ENCODE results near the gene TNRC18. TPM values are rescaled to one million over a fixed set of nuclear protein-coding genes. Genes with fewer than 3 reads are reported as not detected.

Gene TNRC18
- total RNA-seq, 2 experiments from 2014 or later: 39.4 to 48.6 TPM

GRCh38 chr7:5381071-5381772 lies 42.4 kb downstream of the TNRC18 start:
- no peak for ATAC-seq
- POLR2A ChIA-PET: no interaction called here
- H3K4me3 Mint-ChIP-seq: no peak overlapping the region

GRCh38 chr7:5380350-5381070 lies 43.1 kb downstream of the TNRC18 start:
- CTCF ChIA-PET: interaction anchor here (0.6 kb wide), 2 partner anchors 24 to 37 kb away, joined by 3 read pairs; no protein-coding TSS in a partner anchor
- no peak for DNase-seq
- POLR2A ChIA-PET: no interaction called here
- intact Hi-C loops (cut with DNase I, micrococcal nuclease): no loop called here
- peaks cover 11% of the 10 kb centered on the region for H3K36me3 Mint-ChIP-seq (ENCODE audit: low read depth)
- H3K4me1 Mint-ChIP-seq: peaks cover 15% of the 10 kb centered on the region
- no peak overlapping the region for H3K27ac Mint-ChIP-seq
- no peak overlapping the region for H3K4me3 Mint-ChIP-seq
- no peaks in the 10 kb centered on the region for H3K9me3 Mint-ChIP-seq (ENCODE audit: low read depth)
- ATAC-seq: no peak
- H3K27me3 Mint-ChIP-seq: no peaks in the 10 kb centered on the region

More at GRCh38 chr7:5381071-5381772, 42.4 kb downstream of the TNRC18 start:
- Mint-ChIP-seq H3K4me1 (peaks cover 15% of the 10 kb centered on the region), H3K9me3 (ENCODE audit: low read depth) (no peaks in the 10 kb centered on the region), H3K27me3 (no peaks in the 10 kb centered on the region), H3K27ac (no peak overlapping the region), H3K36me3 (ENCODE audit: low read depth) (peaks cover 14% of the 10 kb centered on the region)
- CTCF ChIA-PET: interaction anchor here (0.6 to 0.7 kb wide), 3 partner anchors 25 to 41 kb away, joined by 3 to 6 read pairs (median 3); no protein-coding TSS in a partner anchor
- intact Hi-C loops (cut with DNase I, micrococcal nuclease): no loop called here
- DNase-seq: no peak

GRCh38 chr7:5379546-5379945 lies 44.1 kb downstream of the TNRC18 start:
- DNase-seq: no peak
- Mint-ChIP-seq H3K4me1 (peaks cover 11% of the 10 kb centered on the region), H3K4me3 (no peak overlapping the region), H3K27ac (no peak overlapping the region), H3K36me3 (ENCODE audit: low read depth) (peaks cover 6% of the 10 kb centered on the region), H3K9me3 (ENCODE audit: low read depth) (no peaks in the 10 kb centered on the region), H3K27me3 (no peaks in the 10 kb centered on the region)
- ATAC-seq: no peak
- ChIA-PET POLR2A (no interaction called here), CTCF (interaction anchor here (0.6 kb wide), 1 partner anchor 842 kb away, joined by 3 read pairs; no protein-coding TSS in a partner anchor)
- intact Hi-C loops (cut with DNase I, micrococcal nuclease): no loop called here

GRCh38 chr7:5377816-5378215 lies 45.8 kb downstream of the TNRC18 start:
- no peak for DNase-seq
- H3K4me3 Mint-ChIP-seq: no peak overlapping the region
- no peaks in the 10 kb centered on the region for H3K9me3 Mint-ChIP-seq (ENCODE audit: low read depth)
- POLR2A ChIA-PET: no interaction called here
- H3K27ac Mint-ChIP-seq: no peak overlapping the region
- CTCF ChIA-PET: no interaction called here
- H3K4me1 Mint-ChIP-seq: peaks cover 3% of the 10 kb centered on the region
- peaks cover 12% of the 10 kb centered on the region for H3K36me3 Mint-ChIP-seq (ENCODE audit: low read depth)
- no peak for ATAC-seq
- H3K27me3 Mint-ChIP-seq: no peaks in the 10 kb centered on the region
- intact Hi-C loops (cut with DNase I, micrococcal nuclease): no loop called here

- intact Hi-C loops (cut with DNase I, micrococcal nuclease): no loop called here
- POLR2A ChIA-PET: no interaction called here
- Mint-ChIP-seq H3K4me3 (no peak overlapping the region), H3K9me3 (ENCODE audit: low read depth) (no peaks in the 10 kb centered on the region), H3K36me3 (ENCODE audit: low read depth) (peaks cover 12% of the 10 kb centered on the region), H3K4me1 (peaks cover 3% of the 10 kb centered on the region), H3K27ac (no peak overlapping the region), H3K27me3 (no peaks in the 10 kb centered on the region)
- no peak for DNase-seq
- CTCF ChIA-PET: no interaction called here
- ATAC-seq: no peak
Observed at GRCh38 chr7:5377279-5377678, 46.4 kb downstream of the TNRC18 start.

- Mint-ChIP-seq H3K9me3 (ENCODE audit: low read depth) (no peaks in the 10 kb centered on the region), H3K27me3 (no peaks in the 10 kb centered on the region), H3K36me3 (ENCODE audit: low read depth) (peaks cover 12% of the 10 kb centered on the region), H3K4me3 (no peak overlapping the region), H3K27ac (no peak overlapping the region), H3K4me1 (no peaks in the 10 kb centered on the region)
- DNase-seq (no peak), ATAC-seq (no peak)
- intact Hi-C loops (cut with DNase I, micrococcal nuclease): no loop called here
- ChIA-PET POLR2A (no interaction called here), CTCF (interaction anchor here (2.0 kb wide), 1 partner anchor 10 kb away, joined by 7 read pairs; no protein-coding TSS in a partner anchor)
Observed at GRCh38 chr7:5375925-5376324, 47.7 kb downstream of the TNRC18 start.

GRCh38 chr7:5374464-5374863 lies 49.2 kb downstream of the TNRC18 start:
- H3K27ac Mint-ChIP-seq: no peak overlapping the region
- ChIA-PET CTCF (interaction anchor here (0.8 kb wide), 1 partner anchor 77 kb away, joined by 4 read pairs; no protein-coding TSS in a partner anchor), POLR2A (no interaction called here)
- no peaks in the 10 kb centered on the region for H3K27me3 Mint-ChIP-seq
- no peaks in the 10 kb centered on the region for H3K9me3 Mint-ChIP-seq (ENCODE audit: low read depth)
- H3K4me1 Mint-ChIP-seq: no peaks in the 10 kb centered on the region
- no peak overlapping the region for H3K4me3 Mint-ChIP-seq
- intact Hi-C loops (cut with DNase I, micrococcal nuclease): no loop called here
- ATAC-seq: no peak
- H3K36me3 Mint-ChIP-seq (ENCODE audit: low read depth): peaks cover 17% of the 10 kb centered on the region
- DNase-seq: no peak

GRCh38 chr7:5373300-5373699 lies 50.3 kb downstream of the TNRC18 start:
- Mint-ChIP-seq H3K4me3 (no peak overlapping the region), H3K4me1 (no peaks in the 10 kb centered on the region), H3K36me3 (ENCODE audit: low read depth) (peaks cover 21% of the 10 kb centered on the region), H3K9me3 (ENCODE audit: low read depth) (no peaks in the 10 kb centered on the region), H3K27me3 (no peaks in the 10 kb centered on the region), H3K27ac (no peak overlapping the region)
- ChIA-PET CTCF (interaction anchor here (1.1 kb wide), 1 partner anchor 35 kb away, joined by 5 read pairs; no protein-coding TSS in a partner anchor), POLR2A (interaction anchor here (0.6 kb wide), 1 partner anchor 145 kb away, joined by 5 read pairs; no protein-coding TSS in a partner anchor)
- no peak for ATAC-seq
- no peak for DNase-seq
- intact Hi-C loops (cut with DNase I, micrococcal nuclease): no loop called here

GRCh38 chr7:5370454-5371353 lies 52.9 kb downstream of the TNRC18 start:
- intact Hi-C loops (cut with DNase I, micrococcal nuclease): no loop called here
- POLR2A ChIA-PET: no interaction called here
- ATAC-seq (no peak), DNase-seq (no peak)
- Mint-ChIP-seq H3K4me1 (peaks cover 2% of the 10 kb centered on the region), H3K4me3 (no peak overlapping the region), H3K36me3 (ENCODE audit: low read depth) (peaks cover 21% of the 10 kb centered on the region), H3K27ac (no peak overlapping the region), H3K27me3 (no peaks in the 10 kb centered on the region), H3K9me3 (ENCODE audit: low read depth) (no peaks in the 10 kb centered on the region)
- CTCF ChIA-PET: interaction anchor here (0.5 to 1.0 kb wide), 3 partner anchors 16 to 465 kb away, joined by 3 to 4 read pairs (median 3); no protein-coding TSS in a partner anchor

GRCh38 chr7:5367661-5368060 lies 56.0 kb downstream of the TNRC18 start:
- CTCF ChIA-PET: interaction anchor here (1.7 kb wide), 1 partner anchor 9 kb away, joined by 6 read pairs; no protein-coding TSS in a partner anchor
- H3K27ac Mint-ChIP-seq: no peak overlapping the region
- no peaks in the 10 kb centered on the region for H3K9me3 Mint-ChIP-seq (ENCODE audit: low read depth)
- DNase-seq (no peak), ATAC-seq (no peak)
- H3K4me3 Mint-ChIP-seq: no peak overlapping the region
- intact Hi-C loops (cut with DNase I, micrococcal nuclease): loop anchor here in 1 of 2 experiments (2.0 kb wide), 1 partner anchor 83 kb away; no protein-coding TSS in a partner anchor
- H3K4me1 Mint-ChIP-seq: peaks cover 13% of the 10 kb centered on the region
- POLR2A ChIA-PET: no interaction called here
- H3K36me3 Mint-ChIP-seq (ENCODE audit: low read depth): peaks cover 17% of the 10 kb centered on the region
- H3K27me3 Mint-ChIP-seq: no peaks in the 10 kb centered on the region

Measured in activated CD4-positive, alpha-beta T cell treated with anti-CD3 and anti-CD28 coated beads for 36 hours (primary cell).